Loucy (cell line): ENCODE results near the gene RPS6KA2.
"Not testable (repeated sequence)": the region's sequence is repeated elsewhere in the genome, so short reads cannot be mapped to it uniquely, and the experiment has no call there.

ENCODE experiments used
- H2AFZ ChIP-seq: fragments of 200-600 bp; sonication (generic); 2 replicates; pipeline ENCODE4 v1.6.0; 2016; ENCODE audit warnings: antibody characterized with exemption, mild to moderate bottlenecking, low read length, moderate library complexity
- H3F3A ChIP-seq: fragments of 200-600 bp; 2 replicates; pipeline ENCODE4 v1.6.0; 2016; ENCODE audit warnings: antibody characterized with exemption, low read depth, mild to moderate bottlenecking
- H3K27me3 ChIP-seq: fragments of 200-600 bp; sonication (generic); 2 replicates; pipeline ENCODE4 v1.6.1; 2014; ENCODE audit warnings: low read length, mild to moderate bottlenecking; ENCODE audit not compliant: insufficient read depth, poor library complexity, severe bottlenecking
- H3K36me3 ChIP-seq: fragments of 200-600 bp; sonication (generic); 2 replicates; pipeline ENCODE4 v1.6.1; 2016; ENCODE audit warnings: low read length; ENCODE audit not compliant: insufficient read depth
- H3K4me1 ChIP-seq: fragments of 200-600 bp; sonication (generic); 2 replicates; pipeline ENCODE4 v1.5.1; 2014; ENCODE audit warnings: low read length, mild to moderate bottlenecking; ENCODE audit not compliant: insufficient read depth, poor library complexity, severe bottlenecking
- H3K4me2 ChIP-seq: fragments of 200-600 bp; sonication (generic); 2 replicates; pipeline ENCODE4 v1.6.0; 2014; ENCODE audit warnings: antibody characterized with exemption, low read length, low read depth, mild to moderate bottlenecking; ENCODE audit not compliant: poor library complexity, severe bottlenecking
- H3K4me3 ChIP-seq: fragments of 200-600 bp; sonication (generic); 2 replicates; pipeline ENCODE4 v1.5.1; 2014; ENCODE audit warnings: low read length, mild to moderate bottlenecking, mixed read lengths; ENCODE audit not compliant: poor library complexity, severe bottlenecking
- H3K79me2 ChIP-seq: fragments of 200-600 bp; sonication (generic); 2 replicates; pipeline ENCODE4 v1.6.1; 2014; ENCODE audit warnings: low read length; ENCODE audit not compliant: insufficient read depth
- H3K9ac ChIP-seq: fragments of 200-600 bp; sonication (generic); 2 replicates; pipeline ENCODE4 v1.6.0; 2014; ENCODE audit warnings: mild to moderate bottlenecking, low read depth, low read length, moderate library complexity; ENCODE audit not compliant: poor library complexity, severe bottlenecking
- H3K9me2 ChIP-seq: fragments of 200-600 bp; sonication (generic); replicated peaks from 2 replicates; pipeline ENCODE4 v1.6.1; 2016; ENCODE audit warnings: low read depth, low read length, mixed read lengths
- H3K9me3 ChIP-seq: fragments of 200-600 bp; sonication (generic); 2 replicates; pipeline ENCODE4 v1.6.1; 2014; ENCODE audit warnings: mild to moderate bottlenecking, antibody characterized with exemption, low read length, low read depth; ENCODE audit not compliant: insufficient read depth
- H4K20me1 ChIP-seq: fragments of 200-600 bp; sonication (generic); 2 replicates; pipeline ENCODE4 v1.6.0; 2014; ENCODE audit warnings: antibody characterized with exemption, low read length, mild to moderate bottlenecking; ENCODE audit not compliant: insufficient read depth, poor library complexity, severe bottlenecking
- EZH2phosphoT487 ChIP-seq: fragments of 200-600 bp; IDR thresholded peaks from 2 replicates; pipeline ENCODE4 v1.6.1; 2018; ENCODE audit warnings: antibody characterized with exemption, mild to moderate bottlenecking, moderate library complexity, borderline replicate concordance
- TF ChIP-seq, protein P1 (sequence below): fragments of 200-600 bp; sonication (generic); conservative IDR thresholded peaks from 2 replicates; pipeline ENCODE4 v1.5.1; 2014; ENCODE audit warnings: mild to moderate bottlenecking, antibody characterized with exemption, low read length

Gene RPS6KA2

DNA sequence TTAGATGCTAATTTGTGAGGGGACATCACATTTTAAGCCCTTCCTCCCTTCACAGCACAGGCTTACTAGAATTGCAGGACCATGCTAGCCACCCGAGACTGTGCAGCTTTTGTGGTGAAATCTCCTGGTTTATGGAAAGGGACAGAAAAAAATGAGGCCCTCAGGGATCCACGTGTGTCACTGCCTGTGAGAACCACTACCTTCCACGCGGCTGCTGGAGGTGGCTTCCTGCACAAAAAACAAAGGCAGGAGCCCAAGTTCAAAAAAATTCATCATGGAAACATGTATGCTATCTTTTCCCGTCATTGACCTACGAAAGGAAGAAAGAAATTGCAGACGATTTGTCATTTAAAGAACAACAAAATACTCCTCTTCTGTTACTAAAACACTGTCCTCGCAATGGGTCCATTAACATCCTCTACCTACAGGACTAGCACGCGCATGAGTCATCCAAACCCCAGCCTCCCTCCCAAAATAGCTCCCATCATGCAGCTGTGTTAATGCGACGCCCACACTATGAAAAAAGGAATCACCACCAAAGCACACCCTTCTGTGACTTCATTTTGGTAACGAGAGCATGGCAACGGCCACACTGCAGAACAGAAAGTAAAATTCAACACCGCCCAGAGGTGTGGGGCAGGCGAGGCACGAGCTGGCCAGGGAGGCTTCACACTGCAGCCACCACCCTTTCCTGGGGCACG is 86.3 kb downstream of the RPS6KA2 start:
- H3K4me1 ChIP-seq: peaks cover 9% of the 10 kb centered on the region
- H4K20me1 ChIP-seq: no peaks in the 10 kb centered on the region
- no peaks in the 10 kb centered on the region for H3K9me3 ChIP-seq
- no peak overlapping the region for H3K4me3 ChIP-seq
- H3K79me2 ChIP-seq: no peaks in the 10 kb centered on the region
- H3K36me3 ChIP-seq: no peaks in the 10 kb centered on the region
- H3K9ac ChIP-seq: no peak overlapping the region
- H3K27me3 ChIP-seq: no peaks in the 10 kb centered on the region
- H3F3A ChIP-seq: no peaks in the 10 kb centered on the region
- TF ChIP-seq EZH2phosphoT487: no peak
- TF ChIP-seq, protein P1, sequence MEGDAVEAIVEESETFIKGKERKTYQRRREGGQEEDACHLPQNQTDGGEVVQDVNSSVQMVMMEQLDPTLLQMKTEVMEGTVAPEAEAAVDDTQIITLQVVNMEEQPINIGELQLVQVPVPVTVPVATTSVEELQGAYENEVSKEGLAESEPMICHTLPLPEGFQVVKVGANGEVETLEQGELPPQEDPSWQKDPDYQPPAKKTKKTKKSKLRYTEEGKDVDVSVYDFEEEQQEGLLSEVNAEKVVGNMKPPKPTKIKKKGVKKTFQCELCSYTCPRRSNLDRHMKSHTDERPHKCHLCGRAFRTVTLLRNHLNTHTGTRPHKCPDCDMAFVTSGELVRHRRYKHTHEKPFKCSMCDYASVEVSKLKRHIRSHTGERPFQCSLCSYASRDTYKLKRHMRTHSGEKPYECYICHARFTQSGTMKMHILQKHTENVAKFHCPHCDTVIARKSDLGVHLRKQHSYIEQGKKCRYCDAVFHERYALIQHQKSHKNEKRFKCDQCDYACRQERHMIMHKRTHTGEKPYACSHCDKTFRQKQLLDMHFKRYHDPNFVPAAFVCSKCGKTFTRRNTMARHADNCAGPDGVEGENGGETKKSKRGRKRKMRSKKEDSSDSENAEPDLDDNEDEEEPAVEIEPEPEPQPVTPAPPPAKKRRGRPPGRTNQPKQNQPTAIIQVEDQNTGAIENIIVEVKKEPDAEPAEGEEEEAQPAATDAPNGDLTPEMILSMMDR: no peak
- H3K4me2 ChIP-seq: no peak overlapping the region
- no peaks in the 10 kb centered on the region for H3K9me2 ChIP-seq
- no peak overlapping the region for H2AFZ ChIP-seq

DNA sequence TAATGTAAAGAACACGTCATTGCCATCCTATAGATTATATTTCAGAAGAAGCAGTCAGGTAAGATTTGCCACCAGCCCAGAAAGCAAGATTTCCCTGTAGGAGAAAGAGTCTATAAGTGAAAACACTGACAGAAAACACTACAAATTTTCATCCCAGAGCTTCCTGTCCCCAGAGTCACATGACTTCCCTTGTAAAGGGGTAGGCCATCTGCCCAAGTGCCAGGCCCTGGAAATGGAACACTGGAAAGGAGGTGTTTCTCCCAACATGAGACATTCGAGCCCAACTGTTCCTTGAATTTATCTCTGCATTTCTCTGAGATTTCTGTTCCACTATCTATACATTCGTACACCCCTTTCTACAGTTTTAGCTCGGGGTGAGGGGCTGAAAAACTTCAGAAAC is 87.5 kb downstream of the RPS6KA2 start:
- Histone ChIP-seq H3K9me2 (no peaks in the 10 kb centered on the region), H3K9me3 (no peaks in the 10 kb centered on the region), H3K9ac (no peak overlapping the region), H3F3A (no peaks in the 10 kb centered on the region), H3K79me2 (no peaks in the 10 kb centered on the region), H4K20me1 (no peaks in the 10 kb centered on the region), H3K4me2 (peak overlapping the region; percentile 32), H2AFZ (peak overlapping the region; percentile 91), H3K4me3 (peak overlapping the region; percentile 6), H3K27me3 (no peaks in the 10 kb centered on the region), H3K4me1 (peaks cover 9% of the 10 kb centered on the region), H3K36me3 (no peaks in the 10 kb centered on the region)
- TF ChIP-seq, protein P1: no peak
- TF ChIP-seq EZH2phosphoT487: no peak

DNA sequence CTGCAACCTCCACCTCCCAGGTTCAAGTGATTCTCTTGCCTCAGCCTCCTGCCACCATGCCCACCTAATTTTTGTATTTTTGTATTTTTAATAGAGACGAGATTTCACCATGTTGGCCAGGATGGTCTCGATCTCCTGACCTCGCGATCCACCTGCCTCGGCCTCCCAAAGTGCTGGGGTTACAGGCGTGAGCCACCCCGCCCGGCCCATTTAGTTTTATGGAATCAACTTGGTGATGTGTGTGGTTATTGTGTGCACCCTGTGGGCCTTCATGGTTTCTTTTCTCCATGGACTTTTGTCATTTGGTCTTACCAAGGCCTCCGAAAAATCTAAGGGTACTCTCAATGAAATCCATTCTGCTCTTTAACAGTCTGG is 88.1 kb downstream of the RPS6KA2 start:
- not testable (repeated sequence) for H3K4me3 ChIP-seq, H3K79me2 ChIP-seq, H3K9ac ChIP-seq, H3K4me1 ChIP-seq, H3K27me3 ChIP-seq, H3F3A ChIP-seq, H4K20me1 ChIP-seq, H3K36me3 ChIP-seq, H3K9me3 ChIP-seq, H3K9me2 ChIP-seq
- peak overlapping the region; percentile 32 for H3K4me2 ChIP-seq
- peak overlapping the region; percentile 91 for H2AFZ ChIP-seq
